Trophoblast cell (in vitro differentiated cells and primary cell): Measurements from ENCODE around the gene TK1.

Experiments
- DNase-seq, 2 donors: peaks; one replicate each; pipeline ENCODE4 v3.0.0-alpha.2; 2016
- H2AFZ ChIP-seq: 2 replicates; pipeline ENCODE4 v1.6.1; 2013; ENCODE audit warnings: low read length, moderate library complexity, mild to moderate bottlenecking; ENCODE audit not compliant: insufficient read depth, poor library complexity
- H2AK5ac ChIP-seq: 2 replicates; pipeline ENCODE4 v1.6.1; 2013; ENCODE audit warnings: mild to moderate bottlenecking, low read length
- H2BK120ac ChIP-seq: 2 replicates; pipeline ENCODE4 v1.6.1; 2013; ENCODE audit warnings: low read length, mild to moderate bottlenecking, moderate library complexity; ENCODE audit not compliant: insufficient read depth, poor library complexity
- H2BK12ac ChIP-seq: 2 replicates; pipeline ENCODE4 v1.6.1; 2013; ENCODE audit warnings: mild to moderate bottlenecking, low read length, moderate library complexity
- H2BK5ac ChIP-seq: 2 replicates; pipeline ENCODE4 v1.6.1; 2013; ENCODE audit warnings: low read length, low read depth, moderate library complexity, mild to moderate bottlenecking; ENCODE audit not compliant: poor library complexity
- H3K14ac ChIP-seq: 2 replicates; pipeline ENCODE4 v1.6.1; 2013; ENCODE audit warnings: mild to moderate bottlenecking, low read length
- H3K18ac ChIP-seq: 2 replicates; pipeline ENCODE4 v1.6.1; 2013; ENCODE audit warnings: mild to moderate bottlenecking, low read length
- H3K23ac ChIP-seq: 2 replicates; pipeline ENCODE4 v1.6.1; 2013; ENCODE audit warnings: low read length
- H3K27ac ChIP-seq: 2 replicates; pipeline ENCODE4 v1.5.1; 2013; ENCODE audit warnings: low read depth, mild to moderate bottlenecking, inconsistent platforms, low read length, moderate library complexity
- H3K27me3 ChIP-seq: 2 replicates; pipeline ENCODE4 v1.6.1; 2013; ENCODE audit warnings: inconsistent platforms, mild to moderate bottlenecking, low read length, moderate library complexity; ENCODE audit not compliant: insufficient read depth
- H3K36me3 ChIP-seq, 2 experiments: 1 replicate in 1 of 2; 2 replicates in 1 of 2; pipeline ENCODE4 v1.6.1; 2013; ENCODE audit warnings: low read length in 2 of 2, mild to moderate bottlenecking in 2 of 2, moderate library complexity in 1 of 2; ENCODE audit not compliant: insufficient read depth in 2 of 2, control insufficient read depth in 1 of 2
- H3K4ac ChIP-seq: 2 replicates; pipeline ENCODE4 v1.6.1; 2013; ENCODE audit warnings: low read depth, mild to moderate bottlenecking, low read length, moderate library complexity
- H3K4me1 ChIP-seq, 2 experiments: 1 replicate in 1 of 2; 2 replicates in 1 of 2; pipeline ENCODE4 v1.6.1; 2013; ENCODE audit warnings: low read length in 2 of 2, mild to moderate bottlenecking in 2 of 2, moderate library complexity in 1 of 2; ENCODE audit not compliant: insufficient read depth in 2 of 2, control insufficient read depth in 1 of 2
- H3K4me2 ChIP-seq: 2 replicates; pipeline ENCODE4 v1.6.1; 2013; ENCODE audit warnings: inconsistent platforms, mild to moderate bottlenecking, low read length, moderate library complexity
- H3K4me3 ChIP-seq: 2 replicates; pipeline ENCODE4 v1.5.1; 2013; ENCODE audit warnings: mild to moderate bottlenecking, low read depth, low read length, inconsistent platforms
- H3K79me1 ChIP-seq: one replicate; pipeline ENCODE4 v1.6.1; 2013; ENCODE audit warnings: low read length
- H3K79me2 ChIP-seq: 2 replicates; pipeline ENCODE4 v1.6.1; 2013; ENCODE audit warnings: low read length, mild to moderate bottlenecking; ENCODE audit not compliant: control insufficient read depth, insufficient read depth, poor library complexity
- H3K9ac ChIP-seq: 2 replicates; pipeline ENCODE4 v1.6.1; 2013; ENCODE audit warnings: mild to moderate bottlenecking, low read length
- H3K9me3 ChIP-seq: 2 replicates; pipeline ENCODE4 v1.6.1; 2013; ENCODE audit warnings: low read depth, mild to moderate bottlenecking, control low read depth, inconsistent platforms, low read length; ENCODE audit not compliant: insufficient read depth
- H4K12ac ChIP-seq: 2 replicates; pipeline ENCODE4 v1.6.1; 2013; ENCODE audit warnings: low read depth, mild to moderate bottlenecking, low read length, moderate library complexity
- H4K8ac ChIP-seq: 2 replicates; pipeline ENCODE4 v1.6.1; 2013; ENCODE audit warnings: low read depth, mild to moderate bottlenecking, low read length, moderate library complexity
- H4K91ac ChIP-seq: one replicate; pipeline ENCODE4 v1.6.1; 2013; ENCODE audit warnings: low read depth, mild to moderate bottlenecking, low read length, moderate library complexity
- WGBS: extraction: QIAGEN DNeasy Blood & Tissue Kit; methylation state at CpG from one replicate; pipeline ENCODE4 v1.1.7; 2013; ENCODE audit warnings: missing lambda C conversion rate; ENCODE audit not compliant: insufficient read length, insufficient coverage; ENCODE audit errors: extremely low coverage; 5-methylcytosine and 5-hydroxymethylcytosine counted together

TK1 gene

GRCh38 chr17:78168242-78168902, 18.5 kb downstream of the TK1 start, which contains the start of gene SYNGR2:
Gene SYNGR2 (plus strand): TSS chr17:78168581. CDS start chr17:78168617, 36 bp downstream.
- peak within 1 kb of the TSS; percentile 73 for H2AK5ac ChIP-seq
- H2AFZ ChIP-seq = peak within 1 kb of the TSS; percentile 84
- peak within 1 kb of the TSS; percentile 57 for H3K9ac ChIP-seq
- H3K14ac ChIP-seq = peak within 1 kb of the TSS; percentile 72
- no peaks in the 10 kb centered on the region for H3K79me2 ChIP-seq
- H3K4me1 ChIP-seq = peaks cover 8 to 16% of the 10 kb centered on the region in 2 experiments
- H3K27me3 ChIP-seq = no peaks in the 10 kb centered on the region
- H3K36me3 ChIP-seq = peaks cover 6 to 15% of the 10 kb centered on the region in 2 experiments
- peak within 1 kb of the TSS; percentile 63 for H4K8ac ChIP-seq
- H4K91ac ChIP-seq = peak within 1 kb of the TSS; percentile 45
- peaks cover 5% of the 10 kb centered on the region for H3K79me1 ChIP-seq
- H3K4me3 ChIP-seq = peak within 1 kb of the TSS; percentile 84
- peak within 1 kb of the TSS; percentile 84 for H3K4me2 ChIP-seq
- peak within 1 kb of the TSS; percentile 76 for H4K12ac ChIP-seq
- peak; percentile 83 to 93 for DNase-seq
- peak within 1 kb of the TSS; percentile 50 for H2BK5ac ChIP-seq
- WGBS = no CpG with 5 or more reads among the region's 84 CpGs
- H3K23ac ChIP-seq = no peak within 1 kb of the TSS
- H3K18ac ChIP-seq = peak within 1 kb of the TSS; percentile 61
- H3K27ac ChIP-seq = no peak within 1 kb of the TSS
- H3K9me3 ChIP-seq = peaks cover 2% of the 10 kb centered on the region
- H3K4ac ChIP-seq = peak within 1 kb of the TSS; percentile 19
- H2BK120ac ChIP-seq = no peak within 1 kb of the TSS
- peak within 1 kb of the TSS; percentile 37 for H2BK12ac ChIP-seq

GRCh38 chr17:78166416-78166815, 20.4 kb downstream of the TK1 start:
- Histone ChIP-seq H4K8ac (no peak overlapping the region), H3K4me2 (no peak overlapping the region), H3K9me3 (peaks cover 2% of the 10 kb centered on the region), H4K12ac (no peak overlapping the region), H2BK12ac (no peak overlapping the region), H3K23ac (no peak overlapping the region), H2BK5ac (no peak overlapping the region), H3K14ac (no peak overlapping the region), H3K27ac (no peak overlapping the region), H2BK120ac (no peak overlapping the region), H3K36me3 (peaks cover 0 to 3% of the 10 kb centered on the region in 2 experiments), H3K27me3 (no peaks in the 10 kb centered on the region), H4K91ac (no peak overlapping the region), H3K79me1 (peaks cover 5% of the 10 kb centered on the region), H2AFZ (no peak overlapping the region), H3K18ac (no peak overlapping the region), H3K9ac (no peak overlapping the region), H3K79me2 (no peaks in the 10 kb centered on the region), H3K4ac (no peak overlapping the region), H2AK5ac (no peak overlapping the region), H3K4me1 (peaks cover 8% of the 10 kb centered on the region in 2 experiments), H3K4me3 (no peak overlapping the region)
- no CpG with 5 or more reads among the region's 6 CpGs for WGBS
- no peak for DNase-seq

- no peak overlapping the region for H3K4ac ChIP-seq
- no peak overlapping the region for H3K18ac ChIP-seq
- peaks cover 4% of the 10 kb centered on the region for H3K9me3 ChIP-seq
- no peak overlapping the region for H2BK5ac ChIP-seq
- no peak overlapping the region for H2AK5ac ChIP-seq
- no peak overlapping the region for H2BK120ac ChIP-seq
- H2BK12ac ChIP-seq = no peak overlapping the region
- no peak for DNase-seq
- H4K8ac ChIP-seq = no peak overlapping the region
- no peak overlapping the region for H3K4me2 ChIP-seq
- H3K23ac ChIP-seq = no peak overlapping the region
- H3K4me1 ChIP-seq = peaks cover 8% of the 10 kb centered on the region in 2 experiments
- WGBS = no CpG with 5 or more reads among the region's 16 CpGs
- H3K36me3 ChIP-seq = no peaks in the 10 kb centered on the region
- H3K9ac ChIP-seq = no peak overlapping the region
- H4K91ac ChIP-seq = no peak overlapping the region
- H3K27me3 ChIP-seq = no peaks in the 10 kb centered on the region
- no peaks in the 10 kb centered on the region for H3K79me2 ChIP-seq
- H4K12ac ChIP-seq = no peak overlapping the region
- H2AFZ ChIP-seq = no peak overlapping the region
- H3K4me3 ChIP-seq = no peak overlapping the region
- H3K14ac ChIP-seq = no peak overlapping the region
- peaks cover 5% of the 10 kb centered on the region for H3K79me1 ChIP-seq
- no peak overlapping the region for H3K27ac ChIP-seq
Observed at GRCh38 chr17:78164748-78165607, 21.9 kb downstream of the TK1 start.

GRCh38 chr17:78163881-78164747, 22.7 kb downstream of the TK1 start:
- H2BK120ac ChIP-seq = no peak overlapping the region
- H3K9me3 ChIP-seq = peaks cover 4% of the 10 kb centered on the region
- no peak overlapping the region for H3K9ac ChIP-seq
- no peak overlapping the region for H4K12ac ChIP-seq
- no peak overlapping the region for H2AFZ ChIP-seq
- no peak overlapping the region for H2BK5ac ChIP-seq
- no peak overlapping the region for H3K27ac ChIP-seq
- H4K91ac ChIP-seq = no peak overlapping the region
- no peak overlapping the region for H3K18ac ChIP-seq
- no peak overlapping the region for H2BK12ac ChIP-seq
- no peak overlapping the region for H3K23ac ChIP-seq
- peaks cover 5% of the 10 kb centered on the region for H3K79me1 ChIP-seq
- H3K27me3 ChIP-seq = no peaks in the 10 kb centered on the region
- no peaks in the 10 kb centered on the region for H3K36me3 ChIP-seq
- H3K14ac ChIP-seq = no peak overlapping the region
- H3K4me3 ChIP-seq = no peak overlapping the region
- H3K4me1 ChIP-seq = peaks cover 5% of the 10 kb centered on the region in 2 experiments
- no peaks in the 10 kb centered on the region for H3K79me2 ChIP-seq
- no peak overlapping the region for H3K4me2 ChIP-seq
- H3K4ac ChIP-seq = no peak overlapping the region
- no peak overlapping the region for H4K8ac ChIP-seq
- no peak overlapping the region for H2AK5ac ChIP-seq
- no CpG with 5 or more reads among the region's 22 CpGs for WGBS
- DNase-seq = no peak
